ENCODE data around the gene ADGRB3.
"Not testable (repeated sequence)": the region's sequence is repeated elsewhere in the genome, so short reads cannot be mapped to it uniquely, and the experiment has no call there.

The ADGRB3 gene

DNA sequence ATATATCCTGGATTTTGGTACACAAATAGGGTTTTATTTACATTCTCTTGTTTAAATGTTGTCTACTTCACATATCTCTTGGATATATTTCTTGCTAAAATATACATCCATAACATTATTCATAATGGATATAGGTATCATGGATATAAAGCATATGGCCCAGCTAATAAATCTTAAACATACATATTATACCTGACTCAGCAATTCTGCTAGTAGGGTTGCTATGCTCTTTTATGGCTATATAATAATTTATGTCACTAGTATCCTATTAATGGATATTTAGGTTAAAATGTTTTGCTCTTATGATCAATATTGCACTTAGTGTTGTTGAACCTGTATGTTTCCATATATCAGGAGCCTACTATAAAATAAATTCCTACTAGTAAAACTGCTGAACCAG is 786.2 kb downstream of the ADGRB3 start:
- no peak overlapping the region for H3K4me3 ChIP-seq
- no peak for DNase-seq (ENCODE audit: low read depth, low spot score)
- H3K9ac ChIP-seq (ENCODE audit: insufficient read length), result no peak overlapping the region
- H3K27ac ChIP-seq, result no peak overlapping the region
- TF ChIP-seq EZH2 (IDR thresholded peaks at IDR 0.05), result no peak
- no peak for TF ChIP-seq POLR2AphosphoS5 (IDR thresholded peaks at IDR 0.05; ENCODE audit: borderline replicate concordance, low read depth, low read length)
- no peak for TF ChIP-seq FOXP2 (optimal IDR thresholded peaks at IDR 0.05; ENCODE audit: control extremely low read depth, extremely low read length, insufficient read depth)
- H3K36me3 ChIP-seq (ENCODE audit: insufficient read depth, low read length), result no peaks in the 10 kb centered on the region
- H3K9me3 ChIP-seq (ENCODE audit: low read depth, low read length), result no peaks in the 10 kb centered on the region

DNA sequence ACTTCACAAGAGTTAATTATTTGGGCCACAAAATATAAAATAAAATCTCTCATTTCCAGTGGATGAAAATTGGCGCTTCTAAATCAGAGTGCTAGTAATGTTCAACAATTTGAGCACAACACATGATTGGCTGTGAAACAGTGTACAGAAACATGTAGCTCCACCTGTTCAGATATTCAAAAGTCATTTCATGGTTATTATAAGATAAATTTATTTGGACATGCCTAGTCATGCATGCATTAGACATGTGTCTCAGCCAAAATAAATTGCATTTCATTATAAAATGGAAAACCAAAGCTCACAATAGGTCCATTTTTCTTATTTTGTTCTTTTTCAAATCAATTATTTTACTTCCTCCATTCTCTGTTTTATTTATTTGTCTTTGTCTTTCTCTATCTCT is 786.9 kb downstream of the ADGRB3 start:
- no peak for DNase-seq (ENCODE audit: low read depth, low spot score)
- H3K9ac ChIP-seq (ENCODE audit: insufficient read length), result no peak overlapping the region
- H3K27ac ChIP-seq, result no peak overlapping the region
- no peak overlapping the region for H3K4me3 ChIP-seq
- H3K36me3 ChIP-seq (ENCODE audit: insufficient read depth, low read length), result no peaks in the 10 kb centered on the region
- no peak for TF ChIP-seq POLR2AphosphoS5 (IDR thresholded peaks at IDR 0.05; ENCODE audit: borderline replicate concordance, low read depth, low read length)
- no peak for TF ChIP-seq EZH2 (IDR thresholded peaks at IDR 0.05)
- TF ChIP-seq FOXP2 (optimal IDR thresholded peaks at IDR 0.05; ENCODE audit: control extremely low read depth, extremely low read length, insufficient read depth), result no peak
- no peaks in the 10 kb centered on the region for H3K9me3 ChIP-seq (ENCODE audit: low read depth, low read length)

GRCh38 chr6:69422475-69422874 is 787.4 kb downstream of the ADGRB3 start:
- Histone ChIP-seq H3K9me3 (ENCODE audit: low read depth, low read length) (no peaks in the 10 kb centered on the region), H3K4me3 (no peak overlapping the region), H3K36me3 (ENCODE audit: insufficient read depth, low read length) (no peaks in the 10 kb centered on the region), H3K9ac (ENCODE audit: insufficient read length) (no peak overlapping the region), H3K27ac (no peak overlapping the region)
- TF ChIP-seq FOXP2 (optimal IDR thresholded peaks at IDR 0.05; ENCODE audit: control extremely low read depth, extremely low read length, insufficient read depth) (no peak), EZH2 (IDR thresholded peaks at IDR 0.05) (no peak), POLR2AphosphoS5 (IDR thresholded peaks at IDR 0.05; ENCODE audit: borderline replicate concordance, low read depth, low read length) (no peak)
- no peak for DNase-seq (ENCODE audit: low read depth, low spot score)

GRCh38 chr6:69423785-69424184 is 788.7 kb downstream of the ADGRB3 start:
- TF ChIP-seq POLR2AphosphoS5 (IDR thresholded peaks at IDR 0.05; ENCODE audit: borderline replicate concordance, low read depth, low read length) (no peak), EZH2 (IDR thresholded peaks at IDR 0.05) (no peak), FOXP2 (optimal IDR thresholded peaks at IDR 0.05; ENCODE audit: control extremely low read depth, extremely low read length, insufficient read depth) (no peak)
- no peak for DNase-seq (ENCODE audit: low read depth, low spot score)
- Histone ChIP-seq H3K27ac (no peak overlapping the region), H3K4me3 (no peak overlapping the region), H3K9me3 (ENCODE audit: low read depth, low read length) (no peaks in the 10 kb centered on the region), H3K36me3 (ENCODE audit: insufficient read depth, low read length) (no peaks in the 10 kb centered on the region), H3K9ac (ENCODE audit: insufficient read length) (no peak overlapping the region)

DNA sequence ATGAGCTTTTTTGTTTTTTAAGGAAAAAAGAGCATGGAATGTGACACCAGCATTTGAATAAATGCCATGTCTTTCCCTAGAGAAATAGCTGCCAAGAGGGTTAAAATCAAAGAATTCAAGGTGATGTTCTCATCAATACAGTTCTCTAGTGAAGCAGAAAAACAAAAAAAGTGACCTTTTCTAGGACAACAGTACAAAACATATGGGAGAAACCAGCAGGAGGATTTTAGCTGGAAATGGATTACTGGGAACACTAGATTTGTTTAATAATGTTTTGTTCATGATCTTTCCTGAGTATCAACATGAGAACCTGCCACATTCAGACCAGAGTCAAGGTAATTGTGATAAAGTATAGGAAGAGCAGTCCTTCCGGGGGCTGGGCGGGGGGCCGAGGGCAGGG is 789.5 kb downstream of the ADGRB3 start:
- no peak overlapping the region for H3K27ac ChIP-seq
- no peaks in the 10 kb centered on the region for H3K9me3 ChIP-seq (ENCODE audit: low read depth, low read length)
- H3K36me3 ChIP-seq (ENCODE audit: insufficient read depth, low read length), result no peaks in the 10 kb centered on the region
- TF ChIP-seq EZH2 (IDR thresholded peaks at IDR 0.05), result no peak
- TF ChIP-seq POLR2AphosphoS5 (IDR thresholded peaks at IDR 0.05; ENCODE audit: borderline replicate concordance, low read depth, low read length), result no peak
- TF ChIP-seq FOXP2 (optimal IDR thresholded peaks at IDR 0.05; ENCODE audit: control extremely low read depth, extremely low read length, insufficient read depth), result no peak
- no peak overlapping the region for H3K4me3 ChIP-seq
- DNase-seq (ENCODE audit: low read depth, low spot score), result no peak
- H3K9ac ChIP-seq (ENCODE audit: insufficient read length), result no peak overlapping the region

- Histone ChIP-seq H3K4me3 (no peak overlapping the region), H3K9ac (ENCODE audit: insufficient read length) (no peak overlapping the region), H3K27ac (no peak overlapping the region), H3K36me3 (ENCODE audit: insufficient read depth, low read length) (no peaks in the 10 kb centered on the region), H3K9me3 (ENCODE audit: low read depth, low read length) (no peaks in the 10 kb centered on the region)
- TF ChIP-seq EZH2 (IDR thresholded peaks at IDR 0.05) (no peak), POLR2AphosphoS5 (IDR thresholded peaks at IDR 0.05; ENCODE audit: borderline replicate concordance, low read depth, low read length) (no peak), FOXP2 (optimal IDR thresholded peaks at IDR 0.05; ENCODE audit: control extremely low read depth, extremely low read length, insufficient read depth) (no peak)
- DNase-seq (ENCODE audit: low read depth, low spot score), result no peak
Measured at GRCh38 chr6:69427882-69428281, 792.8 kb downstream of the ADGRB3 start.

DNA sequence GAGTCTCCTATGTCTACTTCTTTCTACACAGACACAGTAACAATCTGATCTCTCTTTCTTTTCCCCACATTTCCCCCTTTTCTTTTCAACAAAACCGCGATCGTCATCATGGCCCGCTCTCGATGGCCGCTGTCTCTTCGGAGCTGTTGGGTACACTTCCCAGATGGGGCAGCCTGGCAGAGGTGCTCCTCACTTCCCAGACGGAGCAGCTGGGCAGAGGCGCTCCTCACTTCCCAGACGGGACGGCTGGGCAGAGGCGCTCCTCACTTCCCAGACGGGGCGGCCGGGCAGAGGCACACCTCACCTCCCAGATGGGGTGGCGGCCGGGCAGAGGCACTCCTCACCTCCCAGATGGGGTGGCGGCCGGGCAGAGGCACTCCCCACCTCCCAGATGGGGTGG is 797.1 kb downstream of the ADGRB3 start:
- not testable (repeated sequence) for DNase-seq (ENCODE audit: low read depth, low spot score); H3K27ac ChIP-seq; H3K36me3 ChIP-seq (ENCODE audit: insufficient read depth, low read length); H3K9ac ChIP-seq (ENCODE audit: insufficient read length); H3K4me3 ChIP-seq; H3K9me3 ChIP-seq (ENCODE audit: low read depth, low read length)

GRCh38 chr6:69433116-69433515 is 798.0 kb downstream of the ADGRB3 start:
- not testable (repeated sequence) for H3K9me3 ChIP-seq (ENCODE audit: low read depth, low read length); H3K4me3 ChIP-seq; H3K27ac ChIP-seq; H3K9ac ChIP-seq (ENCODE audit: insufficient read length); DNase-seq (ENCODE audit: low read depth, low spot score); H3K36me3 ChIP-seq (ENCODE audit: insufficient read depth, low read length)

DNA sequence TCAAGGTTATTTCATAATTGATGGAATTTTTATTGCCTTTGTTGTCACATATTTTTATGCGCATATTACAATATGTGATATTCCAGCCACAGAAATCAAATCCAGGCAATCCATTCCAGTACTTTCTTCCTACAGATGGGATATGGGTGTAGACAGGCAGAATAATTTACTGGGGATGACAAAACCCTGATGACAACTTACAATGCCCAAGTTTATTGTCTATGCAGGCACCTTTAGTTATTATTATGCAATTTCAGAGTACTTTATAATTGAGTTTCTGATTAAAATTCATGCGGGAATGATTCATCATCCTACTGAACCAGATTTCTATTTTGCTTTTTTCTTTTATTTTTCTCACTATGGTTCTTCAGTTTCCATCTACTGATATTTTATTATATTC is 803.0 kb downstream of the ADGRB3 start:
- H3K4me3 ChIP-seq, result no peak overlapping the region
- no peak overlapping the region for H3K9ac ChIP-seq (ENCODE audit: insufficient read length)
- H3K36me3 ChIP-seq (ENCODE audit: insufficient read depth, low read length), result no peaks in the 10 kb centered on the region
- no peak overlapping the region for H3K27ac ChIP-seq
- DNase-seq (ENCODE audit: low read depth, low spot score), result no peak
- no peaks in the 10 kb centered on the region for H3K9me3 ChIP-seq (ENCODE audit: low read depth, low read length)
- TF ChIP-seq EZH2 (IDR thresholded peaks at IDR 0.05) (no peak), FOXP2 (optimal IDR thresholded peaks at IDR 0.05; ENCODE audit: control extremely low read depth, extremely low read length, insufficient read depth) (no peak), POLR2AphosphoS5 (IDR thresholded peaks at IDR 0.05; ENCODE audit: borderline replicate concordance, low read depth, low read length) (no peak)

All from SK-N-MC (cell line).